COR-L47 (cell line): ENCODE measurements around the gene ATPAF2.
A peak's percentile ranks its signal among the peaks of the same experiment; 100 is the strongest.

Experiments used
- DNase-seq: peaks from one replicate; lab custom pipeline; 2025; lab: John Stamatoyannopoulos, UW

The ATPAF2 gene

GRCh38 chr17:18039535-18040260 lies 730 bp upstream of the ATPAF2 start:
- DNase-seq, result no peak

DNA sequence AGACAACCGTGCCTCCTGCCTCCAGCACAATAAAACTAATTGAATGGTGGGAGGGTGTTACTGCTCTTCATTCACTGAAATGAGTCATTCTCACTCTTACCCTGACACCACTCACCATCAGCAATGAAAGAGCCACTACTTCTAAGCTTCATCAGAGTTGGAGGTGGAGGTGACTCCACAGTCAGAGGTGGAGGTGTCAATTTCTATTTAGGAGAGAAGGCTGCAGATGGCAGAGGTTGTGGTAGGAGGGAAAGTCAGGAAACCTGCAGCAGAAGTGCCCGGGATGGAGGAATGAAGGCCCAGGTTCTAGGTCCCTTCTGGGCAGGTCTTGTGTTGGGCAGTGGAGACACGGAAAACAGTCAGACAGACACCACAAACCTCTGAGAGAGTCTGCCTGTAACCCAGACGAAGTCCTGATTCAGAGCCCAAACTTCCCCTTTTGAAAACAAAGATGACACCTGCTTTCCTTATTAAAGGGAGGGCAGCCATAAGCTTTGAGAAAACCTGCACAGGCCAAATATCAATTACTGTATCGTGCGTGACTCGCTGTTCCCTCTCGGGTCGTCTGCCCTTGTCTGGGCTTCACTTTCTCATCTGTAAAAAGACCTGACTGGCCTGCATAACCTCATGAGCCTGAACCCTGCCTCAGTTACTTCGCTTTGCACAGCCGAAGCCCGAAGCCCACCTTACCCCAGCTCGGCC lies 668 bp downstream of the ATPAF2 start:
- DNase-seq, result no peak

- DNase-seq, result no peak
These were observed 1.5 kb downstream of the ATPAF2 start for GRCh38 chr17:18037486-18037885.

DNA sequence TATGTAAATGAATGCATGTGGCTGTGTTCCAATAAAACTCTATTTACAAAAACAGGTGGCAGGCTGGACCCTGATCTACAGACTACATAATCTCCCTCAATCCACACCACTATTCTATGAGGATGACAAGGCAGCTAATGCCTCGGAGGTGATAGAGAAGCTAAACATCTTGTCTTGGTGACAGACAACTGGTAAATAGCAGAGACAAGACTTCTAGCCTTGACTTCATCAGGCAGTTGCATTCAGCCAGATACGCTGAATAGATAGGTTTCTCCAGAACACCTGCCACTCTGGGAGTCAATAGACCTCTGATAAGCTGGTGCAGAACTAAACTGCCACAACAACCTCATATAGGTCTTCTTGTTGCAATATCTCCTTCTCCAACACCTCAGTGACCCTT lies 3.3 kb downstream of the ATPAF2 start:
- no peak for DNase-seq

DNA sequence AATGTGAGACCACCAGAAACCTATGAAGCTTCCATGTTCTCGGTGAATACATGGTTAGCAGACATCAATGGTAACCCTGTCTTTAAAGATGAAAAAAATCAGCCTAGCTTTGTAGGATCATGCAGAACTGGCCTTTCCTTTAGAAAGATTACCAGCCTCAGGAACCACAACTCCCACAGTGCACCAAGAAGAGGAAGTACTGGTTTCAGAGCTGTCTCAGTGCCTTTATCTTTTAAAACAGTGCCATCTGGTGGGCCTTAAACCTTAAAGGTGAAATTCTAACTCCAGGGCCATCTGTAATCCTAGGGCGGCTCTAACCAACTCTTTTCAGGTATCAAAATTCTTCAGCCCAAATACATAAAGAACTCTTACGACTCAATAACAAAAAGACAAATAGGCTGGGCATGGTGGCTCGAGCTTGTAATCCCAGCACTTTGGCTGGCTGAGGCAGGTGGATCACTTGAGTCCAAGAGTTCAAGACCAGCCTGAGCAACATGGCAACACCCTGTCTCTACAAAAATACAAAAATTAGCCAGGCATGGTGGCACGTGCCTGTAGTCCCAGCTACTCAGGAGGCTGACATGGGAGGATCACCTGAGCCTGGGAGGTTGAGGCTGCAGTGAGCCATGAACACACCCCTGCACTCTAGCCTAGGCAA lies 5.4 kb downstream of the ATPAF2 start:
- DNase-seq, result peak; percentile 22

- DNase-seq, result no peak
These were observed 7.0 kb downstream of the ATPAF2 start for GRCh38 chr17:18031955-18032354.

DNA sequence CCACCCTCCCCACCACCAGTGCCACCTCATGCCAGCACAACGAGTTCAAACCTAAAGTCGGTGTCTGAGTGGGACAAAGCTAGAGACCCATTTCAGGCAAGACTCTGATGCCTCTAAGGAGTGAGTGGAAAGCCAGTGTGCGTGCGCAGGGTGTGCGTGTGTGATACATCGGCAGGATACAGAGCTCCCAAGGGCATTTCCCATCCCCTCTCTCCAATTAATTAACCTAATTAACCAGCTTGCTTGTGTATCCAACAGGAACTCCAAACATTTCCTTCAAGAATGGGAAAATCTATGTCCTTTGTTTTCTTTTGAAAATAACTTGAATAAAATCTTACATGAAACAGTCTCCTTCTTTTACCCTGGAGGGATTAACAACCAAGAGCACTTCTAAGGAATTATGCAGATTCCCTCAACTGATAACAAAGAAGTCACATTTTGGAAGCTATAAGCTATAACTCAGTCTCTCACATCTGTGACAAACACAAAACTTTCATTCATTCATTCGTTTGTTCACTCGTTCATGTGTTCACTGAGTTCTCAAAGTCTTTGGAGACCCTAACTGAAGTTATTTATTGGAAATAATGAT lies 9.9 kb downstream of the ATPAF2 start:
- DNase-seq, result no peak

- peak; percentile 15 for DNase-seq
These were observed 10.6 kb downstream of the ATPAF2 start for GRCh38 chr17:18028114-18028951.

- DNase-seq, result no peak
These were observed 11.7 kb downstream of the ATPAF2 start for GRCh38 chr17:18027280-18027679.

DNA sequence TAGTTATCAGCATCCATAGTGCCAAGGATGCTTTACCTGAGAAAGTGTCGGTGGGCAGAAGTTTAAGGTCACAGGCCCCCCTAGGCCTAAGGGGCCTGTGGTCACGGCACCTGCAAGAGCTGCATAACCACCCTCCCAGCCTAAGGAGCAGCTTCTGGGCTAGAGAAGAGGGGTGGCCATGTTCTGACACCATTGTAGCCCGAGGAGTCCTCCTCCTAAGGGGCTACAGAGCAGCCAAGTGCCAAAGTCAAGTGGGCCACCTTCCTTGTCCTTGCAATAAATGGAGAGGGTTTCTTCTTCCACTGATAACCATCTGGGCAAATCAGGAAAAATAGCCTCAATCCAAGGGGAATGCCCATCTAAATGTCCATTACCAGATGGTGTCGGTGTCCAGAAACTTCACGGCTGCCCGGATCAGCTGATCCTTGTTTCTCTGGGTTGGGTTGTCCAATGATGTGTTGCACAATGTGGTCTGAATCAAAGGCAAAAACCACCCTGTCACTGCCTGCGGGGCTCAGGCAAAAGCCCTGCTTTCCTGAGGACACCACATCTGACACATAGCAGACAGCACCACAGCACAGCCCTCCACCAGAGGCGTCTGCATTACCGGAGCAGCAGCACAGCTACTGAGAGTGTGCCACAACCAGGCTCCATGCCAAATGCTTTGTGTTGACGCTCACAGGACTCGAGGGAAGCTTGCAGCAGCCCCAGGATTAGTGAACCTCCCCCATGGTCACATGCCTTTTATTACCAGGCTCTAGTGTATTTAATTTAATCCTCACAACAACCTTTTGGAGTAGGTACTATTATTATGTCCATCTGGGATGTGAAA lies 12.8 kb downstream of the ATPAF2 start:
- peak; percentile 27 for DNase-seq

DNA sequence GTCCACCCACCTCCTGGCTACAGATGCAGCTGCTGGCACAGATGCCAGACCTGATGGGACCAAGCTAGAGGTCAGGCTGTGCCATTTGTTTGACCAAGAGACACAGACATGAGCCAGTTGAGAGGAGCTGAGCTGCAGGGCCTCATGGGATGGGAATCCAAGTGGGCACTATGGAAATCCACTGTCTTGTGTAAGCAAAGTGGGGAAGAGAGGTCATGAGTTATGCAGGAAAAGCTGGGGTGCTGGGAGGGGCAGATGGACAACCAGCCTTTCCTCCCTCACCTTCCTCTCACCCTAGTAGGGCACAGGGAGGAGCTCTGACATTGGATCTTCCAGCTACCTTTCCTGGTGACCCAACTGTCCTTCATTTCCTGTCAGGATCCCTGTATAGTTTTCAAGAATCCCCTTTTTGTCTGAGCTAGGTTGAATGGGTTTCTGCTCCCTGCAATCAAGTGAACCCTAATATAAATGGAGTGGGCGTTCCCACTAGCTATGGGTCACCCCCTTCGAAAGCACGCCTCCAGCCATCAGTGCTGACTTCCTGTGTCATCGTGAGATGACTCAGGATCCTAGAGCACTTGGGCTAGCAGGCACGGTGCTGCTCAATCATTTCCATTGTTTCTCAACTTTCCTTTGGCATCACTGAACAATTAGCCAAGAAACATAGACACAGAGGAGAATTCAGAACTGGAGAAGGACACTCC lies 13.6 kb downstream of the ATPAF2 start:
- DNase-seq, result no peak

DNA sequence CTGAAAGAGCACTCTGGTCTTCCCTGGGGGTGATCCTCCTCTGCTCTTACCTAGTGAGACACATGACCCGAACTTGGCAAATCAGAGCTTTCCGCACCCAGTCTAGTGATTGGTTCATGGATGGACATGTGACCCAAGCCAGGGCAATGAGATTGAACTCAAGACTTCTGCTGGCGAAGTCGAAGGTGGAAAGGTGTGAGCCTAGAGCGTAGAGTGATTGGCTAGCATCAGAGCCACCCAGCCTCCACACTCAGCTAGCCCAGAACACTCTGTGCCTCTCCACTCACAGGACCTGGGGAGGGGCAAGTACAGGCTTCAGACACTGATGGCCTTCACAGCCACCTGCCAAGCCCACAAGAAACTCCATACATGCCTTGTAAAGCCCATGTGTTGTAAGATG lies 17.6 kb downstream of the ATPAF2 start:
- DNase-seq, result no peak

DNA sequence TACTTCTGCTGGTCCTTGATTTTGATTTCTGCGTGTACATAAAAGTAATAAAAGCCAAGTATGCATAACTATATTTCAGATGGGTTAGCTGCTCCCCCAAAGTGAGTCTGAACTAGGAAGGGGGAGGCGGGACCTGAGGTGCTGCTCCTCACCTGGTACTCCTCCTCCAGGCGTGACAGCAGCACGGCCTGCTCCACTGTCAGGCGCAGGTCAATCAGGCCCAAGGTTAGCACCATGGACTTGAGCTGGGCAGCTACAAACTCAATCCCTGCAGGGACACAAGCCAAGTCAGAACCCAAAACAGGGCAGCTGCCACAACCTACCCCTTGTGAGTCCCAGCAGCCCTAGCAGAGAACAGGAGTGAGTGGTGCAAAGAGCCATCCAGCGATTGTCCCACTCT lies 18.0 kb downstream of the ATPAF2 start:
- DNase-seq, result no peak

GRCh38 chr17:18019838-18020154 lies 19.2 kb downstream of the ATPAF2 start:
- DNase-seq, result no peak

DNA sequence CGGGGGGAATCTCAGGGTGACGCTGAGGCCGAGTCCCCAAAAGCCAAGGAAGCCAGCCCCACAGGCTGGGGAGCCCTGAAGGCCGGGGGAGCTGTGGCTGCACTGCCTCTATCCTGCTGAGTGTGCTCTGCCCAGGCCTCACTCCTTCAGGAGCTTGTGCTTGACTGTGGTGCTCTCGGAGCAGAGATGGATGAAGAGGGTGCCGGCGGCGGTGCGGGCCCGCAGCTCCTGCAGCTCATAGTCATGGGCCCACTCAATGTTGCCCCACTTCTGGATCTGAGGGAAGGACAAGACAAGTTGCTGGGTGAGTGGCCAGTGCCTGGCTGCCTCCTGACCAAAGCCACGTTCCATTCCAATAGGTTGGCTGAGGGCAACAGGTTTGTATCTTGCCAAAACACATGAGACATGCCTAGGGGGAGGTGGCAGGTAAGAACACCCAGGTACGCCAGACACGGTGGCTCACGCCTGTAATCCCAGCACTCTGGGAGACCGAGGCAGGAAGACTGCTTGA lies 20.5 kb downstream of the ATPAF2 start:
- DNase-seq, result no peak

GRCh38 chr17:18017958-18018357 lies 21.0 kb downstream of the ATPAF2 start:
- DNase-seq, result no peak

DNA sequence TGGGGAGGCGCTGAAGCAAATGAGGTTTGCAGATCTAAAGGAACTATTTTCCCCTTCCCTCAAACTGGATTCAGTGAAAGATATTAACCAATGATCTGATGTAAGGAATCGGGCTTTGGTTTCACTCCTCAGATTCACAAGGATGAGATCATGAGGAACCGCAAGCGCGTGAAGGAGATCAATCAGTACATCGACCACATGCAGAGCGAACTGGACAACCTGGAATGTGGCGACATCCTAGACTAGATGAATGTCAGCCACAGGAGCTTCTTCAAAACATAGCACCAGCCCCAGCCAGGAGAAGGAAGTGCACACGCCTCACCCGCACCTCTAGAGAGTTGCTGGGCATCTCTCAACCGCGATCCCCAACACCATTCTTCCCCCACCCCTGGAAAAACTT lies 22.5 kb downstream of the ATPAF2 start:
- no peak for DNase-seq

DNA sequence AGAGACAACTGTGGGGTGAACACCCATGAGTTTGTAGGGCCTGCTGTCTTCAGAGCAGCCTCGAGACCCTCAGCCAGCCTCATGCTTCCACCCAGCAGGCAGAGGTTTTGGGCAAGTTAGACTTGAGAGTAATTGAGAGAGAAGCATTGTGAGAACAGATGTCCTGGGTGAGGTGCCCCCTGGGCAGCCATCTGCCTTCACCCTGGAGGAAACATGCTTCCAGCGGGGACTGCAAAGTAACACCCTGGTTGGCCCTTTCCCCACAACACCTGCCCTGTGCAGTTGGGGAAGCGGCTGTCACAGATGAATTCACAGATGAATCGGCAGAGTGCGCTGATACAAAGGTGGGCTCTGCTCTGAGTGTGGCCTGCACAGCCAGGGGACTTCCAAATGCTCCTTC lies 23.4 kb downstream of the ATPAF2 start:
- DNase-seq, result no peak

GRCh38 chr17:18014006-18014405 lies 25.0 kb downstream of the ATPAF2 start:
- no peak for DNase-seq

GRCh38 chr17:18011286-18011685 lies 27.7 kb downstream of the ATPAF2 start:
- no peak for DNase-seq
